ENCODE results near the gene DGKI.

DGKI gene

DNA sequence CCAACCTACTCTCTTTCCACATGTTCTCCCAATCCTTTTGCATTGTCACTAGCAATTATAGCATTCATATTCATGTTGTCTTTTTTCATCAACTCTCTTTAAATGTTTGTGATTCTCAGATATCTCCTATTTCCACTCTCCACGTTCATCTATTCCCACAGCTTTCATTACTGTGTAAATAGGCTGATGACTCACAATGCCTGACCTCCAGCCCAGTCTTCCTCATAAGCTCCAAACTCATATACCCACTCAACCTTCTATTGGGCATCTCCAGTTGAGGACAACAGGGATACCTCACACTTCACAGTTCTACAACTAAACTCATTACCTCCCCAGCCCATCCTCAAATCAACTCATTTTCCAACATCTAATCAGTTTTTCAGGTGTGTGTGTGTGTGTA is 194.1 kb downstream of the DGKI start:
- DNase-seq (ENCODE audit: low read depth), result no peak

DNA sequence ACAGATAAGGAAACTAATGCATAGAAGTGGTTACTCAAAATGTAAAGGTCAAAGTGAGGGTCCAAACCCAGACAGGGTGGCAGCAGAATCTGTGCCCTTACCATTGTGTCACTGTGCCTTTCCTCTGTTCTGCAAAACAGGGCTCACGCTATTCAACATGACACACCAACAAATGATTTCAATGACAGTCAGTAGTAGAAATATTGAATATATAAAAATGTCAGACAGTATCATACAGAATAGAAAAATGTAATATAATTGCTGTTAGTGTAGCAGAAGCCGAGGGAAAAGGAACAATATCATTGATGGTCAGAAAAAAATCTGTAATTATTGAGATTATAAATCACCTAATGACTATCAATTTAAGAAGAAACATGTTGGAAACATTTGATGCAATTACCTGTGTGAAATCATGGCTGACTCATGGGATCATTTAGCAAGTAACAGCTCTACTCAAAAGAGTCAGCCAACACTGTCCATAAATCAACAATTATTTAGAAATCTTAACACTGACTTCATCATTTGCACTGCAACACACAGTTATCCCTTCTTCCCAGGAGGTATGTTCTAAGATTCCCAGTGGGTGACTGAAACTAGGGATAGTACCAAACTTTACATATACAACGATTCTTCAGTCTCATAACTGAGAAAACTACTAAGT is 198.7 kb downstream of the DGKI start:
- no peak for DNase-seq (ENCODE audit: low read depth)

DNA sequence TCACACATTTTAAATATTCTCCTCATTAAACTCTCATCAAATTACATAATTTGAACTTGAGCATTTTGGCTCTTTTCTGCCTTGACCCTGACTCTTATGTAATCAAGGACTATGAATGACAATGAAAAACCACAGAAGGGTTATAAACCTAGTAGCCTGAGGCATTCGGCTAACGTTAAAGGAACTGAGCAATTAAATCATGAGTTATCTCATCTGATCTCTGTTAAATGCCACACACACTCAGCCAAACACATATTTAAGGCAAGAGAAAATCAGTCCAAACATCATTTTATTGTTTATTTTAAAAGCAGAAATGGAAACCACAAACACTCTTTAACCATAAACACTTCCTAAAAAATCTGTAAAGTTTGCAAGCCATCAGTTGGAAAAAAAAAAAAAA is 204.3 kb downstream of the DGKI start:
- DNase-seq (ENCODE audit: low read depth), result no peak

DNA sequence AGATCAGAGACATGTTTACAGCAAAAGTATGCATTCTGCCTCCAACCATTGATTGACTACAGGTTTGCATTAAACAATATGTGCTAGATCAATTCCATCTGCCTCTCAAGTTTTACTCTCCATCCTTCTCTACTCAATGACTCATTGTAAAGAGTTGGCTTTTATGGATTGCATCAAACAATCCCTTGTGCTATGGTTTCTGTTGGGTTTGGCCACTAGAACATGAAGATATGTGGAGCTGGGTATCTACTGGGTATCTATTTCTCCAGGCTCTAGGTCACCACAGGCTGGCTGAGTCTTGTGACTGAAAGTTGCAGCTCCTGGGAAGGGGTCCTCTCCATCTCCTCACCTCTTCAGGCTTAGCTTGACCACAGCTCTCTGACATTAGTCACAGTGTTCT is 204.7 kb downstream of the DGKI start:
- no peak for DNase-seq (ENCODE audit: low read depth)

- DNase-seq (ENCODE audit: low read depth), result no peak
Measured at GRCh38 chr7:137636376-137636775, 210.4 kb downstream of the DGKI start.

DNA sequence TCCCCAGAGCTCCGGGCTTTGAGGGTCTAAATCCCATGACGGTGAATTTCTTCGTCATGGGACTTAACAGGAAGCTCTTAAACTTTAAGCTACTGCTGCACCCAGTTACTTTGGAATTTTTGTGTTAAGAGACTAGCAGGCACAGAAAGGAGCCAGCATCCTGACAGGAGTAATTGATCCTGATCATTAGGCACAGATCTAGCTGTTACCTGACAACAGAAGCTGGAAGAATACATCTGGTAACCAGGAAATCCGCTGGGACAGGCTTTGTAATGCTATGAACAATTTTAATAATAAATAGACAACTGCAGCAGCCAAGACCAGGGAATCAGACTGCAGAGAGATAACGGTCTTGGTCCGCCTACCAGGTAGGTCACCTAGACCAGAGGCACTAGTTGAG is 210.9 kb downstream of the DGKI start:
- no peak for DNase-seq (ENCODE audit: low read depth)

- DNase-seq (ENCODE audit: low read depth), result no peak
Measured at GRCh38 chr7:137635132-137635531, 211.6 kb downstream of the DGKI start.

DNA sequence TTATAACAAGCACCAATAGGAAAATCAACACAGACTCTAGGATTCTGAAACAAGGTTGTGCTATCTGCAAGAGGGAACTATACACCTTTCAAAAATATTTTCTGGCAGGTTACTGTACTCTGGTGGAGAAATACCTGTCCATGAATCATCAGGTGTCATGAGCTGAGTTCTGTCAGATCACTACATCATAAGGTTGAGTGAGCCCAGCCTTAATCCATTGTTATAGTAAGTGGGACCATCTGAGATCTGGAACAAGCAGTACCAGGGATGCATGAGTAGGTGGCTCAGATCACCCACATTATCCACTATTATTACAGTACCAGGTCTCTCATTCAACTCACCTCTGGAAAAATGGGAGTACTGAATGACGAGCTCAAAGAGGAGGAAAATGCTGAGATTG is 212.4 kb downstream of the DGKI start:
- no peak for DNase-seq (ENCODE audit: low read depth)

DNA sequence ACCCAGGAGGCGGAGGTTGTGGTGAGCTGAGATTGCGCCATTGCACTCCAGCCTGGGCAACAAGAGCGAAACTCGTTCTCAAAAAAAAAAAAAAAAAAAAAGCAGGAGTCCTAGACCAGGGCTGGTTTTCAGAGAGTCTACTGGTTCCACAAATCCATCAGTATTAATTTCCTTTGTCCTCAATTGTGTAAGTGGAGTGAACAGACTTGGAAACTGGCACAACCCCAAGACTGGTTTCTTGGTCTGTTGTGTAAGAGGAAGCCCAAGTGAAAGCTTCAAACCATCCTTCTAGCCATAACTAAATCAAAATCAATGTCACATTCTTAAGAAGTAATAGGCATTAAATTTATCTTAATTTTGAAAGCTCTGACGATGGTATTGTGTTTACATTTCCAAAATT is 213.6 kb downstream of the DGKI start:
- DNase-seq (ENCODE audit: low read depth), result no peak

DNA sequence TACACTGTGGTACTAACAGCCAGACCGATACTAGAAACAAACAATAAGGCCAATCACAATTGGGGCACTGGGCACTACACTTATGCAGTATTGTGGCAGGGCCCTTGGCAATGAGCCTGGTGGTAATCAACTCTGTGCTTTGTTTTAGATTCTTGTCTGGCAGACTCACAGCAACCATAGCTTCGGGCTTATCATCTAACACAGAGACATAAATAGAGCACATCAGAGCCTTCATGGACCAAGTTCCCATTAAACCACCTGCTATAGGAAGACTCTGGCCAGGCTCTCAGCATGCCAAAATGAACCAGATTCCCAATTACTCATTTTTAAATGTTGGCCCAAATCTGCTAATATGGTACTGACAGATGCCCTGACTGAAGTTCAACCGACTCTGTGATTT is 218.6 kb downstream of the DGKI start:
- no peak for DNase-seq (ENCODE audit: low read depth)

DNA sequence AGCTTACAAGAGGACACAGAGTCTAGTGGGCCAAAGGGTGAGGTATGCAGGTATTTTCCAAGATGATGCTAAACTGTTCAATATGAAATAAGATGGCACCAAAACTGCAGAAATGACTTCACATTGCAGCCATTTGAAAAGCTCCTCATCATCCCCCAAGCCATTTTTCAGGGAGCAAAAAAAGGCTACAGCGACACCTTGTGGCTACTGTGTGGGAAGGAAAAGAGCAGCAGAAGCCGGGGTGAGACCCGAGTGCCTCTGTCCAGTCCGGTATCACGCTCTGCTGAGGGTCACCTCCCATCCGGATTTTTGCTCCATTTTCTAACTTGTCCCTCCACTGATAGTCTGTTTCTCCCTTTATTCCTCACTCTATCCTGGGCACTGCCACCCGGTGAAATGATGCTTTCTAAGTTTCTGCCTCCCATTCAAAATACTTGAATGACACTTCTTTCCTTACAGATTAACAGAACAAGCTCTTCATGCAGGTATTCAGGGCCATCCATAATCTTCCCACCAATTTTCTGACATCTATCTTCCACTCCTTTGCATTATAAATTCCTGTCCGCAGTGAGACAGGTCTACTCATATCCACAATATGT is 220.2 kb downstream of the DGKI start:
- peak; percentile 10 for DNase-seq (ENCODE audit: low read depth)

GRCh38 chr7:137625197-137625596 is 221.6 kb downstream of the DGKI start:
- DNase-seq (ENCODE audit: low read depth), result no peak

DNA sequence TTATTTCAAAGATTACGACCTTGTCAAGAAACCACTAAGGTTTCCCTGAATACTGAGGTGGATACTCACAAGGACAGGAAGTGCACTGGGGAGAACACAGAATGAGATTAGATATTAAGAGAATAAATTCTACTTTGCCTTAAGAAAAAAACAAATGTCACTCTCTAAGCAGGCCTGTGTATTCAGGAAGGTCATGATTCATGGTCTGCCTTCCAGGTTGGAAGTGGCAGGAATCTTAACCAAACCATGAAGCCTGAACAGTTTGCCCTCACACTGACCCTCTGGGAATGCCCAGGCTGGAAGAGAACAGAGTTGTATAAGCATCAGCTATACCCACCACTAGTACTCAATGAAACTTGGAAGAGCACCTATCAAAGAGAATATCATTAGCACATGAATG is 227.6 kb downstream of the DGKI start:
- no peak for DNase-seq (ENCODE audit: low read depth)

DNA sequence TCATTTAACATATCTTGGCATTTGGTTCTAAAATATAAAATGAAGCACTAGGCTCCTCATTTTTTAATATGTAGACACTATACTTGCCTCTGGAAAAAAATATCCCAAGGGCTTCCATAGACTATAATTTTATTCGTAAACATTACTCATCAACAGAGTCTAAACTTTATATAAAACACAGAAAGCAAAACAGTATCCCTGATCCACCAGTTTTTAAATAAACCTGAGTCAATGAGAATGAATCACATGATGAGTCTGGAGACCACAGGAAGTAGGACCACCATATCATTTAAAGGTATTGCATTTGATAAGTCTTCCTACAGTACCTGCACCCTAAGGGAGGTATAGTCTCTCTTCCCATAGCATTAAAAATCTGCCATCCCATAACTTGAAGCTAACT is 228.0 kb downstream of the DGKI start:
- DNase-seq (ENCODE audit: low read depth), result no peak

DNA sequence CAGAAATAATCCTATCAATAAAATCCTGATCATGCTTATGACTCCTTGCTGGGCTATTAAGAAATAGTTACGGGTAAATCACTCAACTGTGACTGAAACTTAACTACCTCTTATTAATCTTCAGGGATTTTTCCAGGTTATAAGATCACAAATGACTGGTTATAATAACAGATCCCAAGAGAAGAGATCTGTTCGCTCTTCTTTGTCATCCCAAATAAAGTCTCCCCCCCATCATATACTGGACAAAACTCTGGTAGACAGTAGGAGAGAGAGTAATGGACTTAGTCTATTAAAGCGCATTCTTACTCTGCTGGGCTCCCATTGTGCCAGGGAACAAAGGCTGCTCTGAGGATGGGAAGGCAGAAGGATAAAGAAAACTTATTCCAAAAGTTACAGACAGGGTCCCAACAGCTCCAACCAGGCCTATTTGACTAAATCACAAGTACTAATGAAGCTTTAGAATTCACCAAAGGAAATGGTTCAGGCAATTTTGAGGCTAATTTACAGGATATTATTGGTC is 233.7 kb downstream of the DGKI start:
- no peak for DNase-seq (ENCODE audit: low read depth)

DNA sequence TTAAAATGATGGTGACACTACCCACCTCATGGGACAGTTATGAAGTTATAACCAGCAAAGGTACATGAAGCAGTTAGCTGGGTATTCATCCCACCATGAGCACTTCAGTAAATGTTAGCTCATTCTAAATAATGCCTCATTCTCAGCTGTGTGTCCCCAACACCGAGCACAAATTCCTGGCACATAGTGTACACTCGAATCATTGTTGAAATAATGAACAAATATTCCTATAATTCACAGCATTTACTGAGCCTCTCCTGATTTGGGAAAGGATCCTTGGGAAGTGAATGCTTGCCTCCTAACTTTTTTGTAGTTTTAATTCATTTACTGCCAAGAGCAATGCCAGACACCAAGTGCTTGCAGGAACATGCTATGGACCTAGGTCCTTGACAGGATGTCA is 235.2 kb downstream of the DGKI start:
- DNase-seq (ENCODE audit: low read depth), result no peak

DNA sequence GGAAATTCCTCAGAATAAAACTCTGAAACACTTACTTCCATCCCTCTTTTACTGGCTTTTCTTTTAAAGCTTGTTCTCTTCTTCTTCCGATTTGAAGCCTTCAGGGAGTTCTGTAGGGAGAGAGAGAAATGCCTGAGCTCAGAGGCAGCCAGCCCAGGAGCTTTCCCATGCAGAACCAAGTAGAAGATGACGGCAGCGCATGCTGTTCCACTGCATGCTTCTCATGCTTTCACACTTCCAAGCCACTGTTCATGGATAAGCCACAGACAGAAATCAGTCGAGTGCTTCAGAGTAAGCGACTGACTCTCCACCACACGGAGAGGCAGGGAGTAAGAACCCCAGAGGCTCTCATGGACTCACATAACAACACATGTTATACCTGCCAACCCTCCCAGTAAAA is 237.3 kb downstream of the DGKI start:
- DNase-seq (ENCODE audit: low read depth), result no peak

- no peak for DNase-seq (ENCODE audit: low read depth)
Measured at GRCh38 chr7:137606061-137606674, 240.6 kb downstream of the DGKI start.

DNA sequence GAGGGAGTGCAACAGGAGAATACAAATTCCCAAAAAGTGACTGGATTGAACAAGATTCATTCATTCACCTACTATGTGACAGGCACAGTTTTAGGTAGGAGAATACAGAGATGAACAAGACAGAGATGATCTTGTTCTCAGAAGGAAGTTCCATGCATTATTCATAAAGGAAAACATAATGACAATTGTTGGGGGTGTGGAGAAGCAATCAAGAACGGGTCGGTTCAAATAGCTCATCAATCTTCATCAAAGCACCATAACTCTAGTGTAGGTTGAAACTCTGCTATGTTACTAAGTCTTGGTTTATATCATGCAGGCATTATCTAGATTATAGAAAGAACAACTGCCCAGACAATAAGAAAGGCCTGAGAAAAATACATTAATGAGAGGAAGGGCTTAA is 243.7 kb downstream of the DGKI start:
- no peak for DNase-seq (ENCODE audit: low read depth)

DNA sequence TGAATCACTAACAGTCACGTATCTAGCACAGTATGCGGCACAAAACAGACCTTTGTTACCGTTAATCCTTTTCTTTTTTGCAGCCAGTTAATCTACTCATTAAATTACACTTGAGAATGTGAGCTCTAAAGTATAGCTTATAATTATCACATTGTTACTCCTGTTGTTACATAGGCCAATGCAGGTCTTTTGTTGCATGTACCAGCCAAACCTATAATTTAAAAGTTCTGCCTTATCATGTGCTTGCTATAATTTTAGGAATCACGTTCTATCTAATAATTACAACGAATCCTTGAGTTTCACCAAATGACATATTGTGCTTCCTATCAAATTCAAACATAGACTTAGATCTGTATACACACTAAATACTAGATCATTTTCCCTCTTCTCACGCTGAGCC is 245.1 kb downstream of the DGKI start:
- no peak for DNase-seq (ENCODE audit: low read depth)

DNA sequence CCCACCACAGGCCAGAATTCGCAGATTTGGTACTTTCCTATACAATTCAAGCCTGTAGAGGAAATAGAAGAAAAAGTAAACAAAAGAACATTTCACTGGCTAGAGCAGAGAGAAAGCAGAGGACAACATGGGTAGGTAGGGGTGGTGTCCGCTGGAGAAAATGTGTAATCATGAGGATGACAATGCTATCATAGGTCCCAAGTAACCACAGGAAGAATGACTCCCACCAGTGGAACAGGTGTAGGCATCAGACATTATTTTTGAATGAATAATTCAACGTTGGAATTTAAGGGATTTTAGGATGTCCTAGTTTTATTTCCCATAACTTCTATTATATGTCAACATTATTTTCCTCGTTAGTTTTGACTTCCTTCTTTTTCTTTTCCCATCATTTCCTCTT is 248.9 kb downstream of the DGKI start:
- no peak for DNase-seq (ENCODE audit: low read depth)

DNA sequence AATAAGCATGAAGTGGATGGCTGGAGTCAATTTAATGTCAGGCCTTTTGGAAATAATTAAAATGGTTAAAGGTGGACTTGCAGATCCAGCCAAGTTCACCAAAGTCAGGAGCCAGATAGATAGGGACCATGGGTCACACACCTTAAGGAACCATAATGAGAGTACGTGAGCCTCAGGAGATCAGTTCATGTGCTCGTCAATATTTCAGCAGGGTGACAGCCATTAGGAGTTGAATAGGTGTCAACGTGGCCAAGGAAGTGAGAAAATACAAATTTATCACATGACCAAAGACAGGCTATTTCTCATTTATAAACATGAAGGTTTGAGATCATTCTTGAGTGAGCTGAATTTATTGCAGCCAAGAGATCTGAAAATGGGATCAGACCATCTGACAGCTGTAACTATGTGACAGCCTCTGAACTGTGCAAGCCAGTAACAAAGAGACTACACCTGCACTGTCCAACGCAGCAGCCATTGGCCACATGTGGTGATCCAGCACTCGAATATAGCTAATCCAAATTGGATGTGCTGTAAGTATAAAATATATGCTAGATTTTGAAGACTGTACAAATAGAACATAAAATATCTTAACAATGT is 253.6 kb downstream of the DGKI start:
- no peak for DNase-seq (ENCODE audit: low read depth)

GRCh38 chr7:137592232-137592896 is 254.4 kb downstream of the DGKI start:
- no peak for DNase-seq (ENCODE audit: low read depth)

All from activated T-cell treated with anti-CD3 and anti-CD28 coated beads for 48 hours (primary cell).